Measurements from ENCODE around the gene ITPKC.
A peak's percentile ranks its signal among the peaks of the same experiment; 100 is the strongest.

The ITPKC gene

GRCh38 chr19:40716482-40717324 is at the start of gene ITPKC, which contains the start of gene COQ8B:
Gene ITPKC, plus strand, starts transcription at chr19:40717112. Its CDS starts 24 bp downstream, at chr19:40717136.
Gene COQ8B, minus strand, starts transcription at chr19:40716886. Its CDS starts 2,254 bp downstream, at chr19:40714632.
- peak; percentile 44 for DNase-seq

- no peak for DNase-seq
Observed at GRCh38 chr19:40667602-40668001, 49.3 kb upstream of the ITPKC start.

- DNase-seq: no peak
Observed at GRCh38 chr19:40668991-40669614, 47.8 kb upstream of the ITPKC start.

GRCh38 chr19:40671404-40671803 is 45.5 kb upstream of the ITPKC start:
- DNase-seq: no peak

GRCh38 chr19:40672038-40672437 is 44.9 kb upstream of the ITPKC start:
- no peak for DNase-seq

- DNase-seq: no peak
Observed at GRCh38 chr19:40672573-40673299, 44.2 kb upstream of the ITPKC start.

GRCh38 chr19:40673397-40673796 is 43.5 kb upstream of the ITPKC start:
- DNase-seq: no peak

GRCh38 chr19:40674291-40674690 is 42.6 kb upstream of the ITPKC start:
- DNase-seq: no peak

- DNase-seq: no peak
Observed at GRCh38 chr19:40677156-40677555, 39.8 kb upstream of the ITPKC start.

GRCh38 chr19:40681039-40681438 is 35.9 kb upstream of the ITPKC start:
- no peak for DNase-seq

- DNase-seq: no peak
Observed at GRCh38 chr19:40682431-40682964, 34.4 kb upstream of the ITPKC start.

- DNase-seq: no peak
Observed at GRCh38 chr19:40683437-40683836, 33.5 kb upstream of the ITPKC start.

GRCh38 chr19:40684280-40684679 is 32.6 kb upstream of the ITPKC start:
- DNase-seq: no peak

- no peak for DNase-seq
Observed at GRCh38 chr19:40685016-40685526, 31.8 kb upstream of the ITPKC start.

- DNase-seq: no peak
Observed at GRCh38 chr19:40685563-40685962, 31.3 kb upstream of the ITPKC start.

GRCh38 chr19:40686882-40687524 is 29.9 kb upstream of the ITPKC start:
- no peak for DNase-seq

GRCh38 chr19:40687525-40688016 is 29.3 kb upstream of the ITPKC start:
- DNase-seq: no peak

- DNase-seq: no peak
Observed at GRCh38 chr19:40688309-40688708, 28.6 kb upstream of the ITPKC start.

- DNase-seq: no peak
Observed at GRCh38 chr19:40688987-40689338, 27.9 kb upstream of the ITPKC start.

- no peak for DNase-seq
Observed at GRCh38 chr19:40689339-40690049, 27.4 kb upstream of the ITPKC start.

GRCh38 chr19:40690050-40690692 is 26.7 kb upstream of the ITPKC start, which contains the start of gene NUMBL:
Gene NUMBL, minus strand, starts transcription at chr19:40690651. Its CDS starts 168 bp downstream, at chr19:40690483.
- DNase-seq: no peak
